NK-92 (cell line): ENCODE measurements around the gene ARMC6.
"Not testable (repeated sequence)": the region's sequence is repeated elsewhere in the genome, so short reads cannot be mapped to it uniquely, and the experiment has no call there.

Experiments used
- DNase-seq: peaks from one replicate; lab custom pipeline; 2025; ENCODE audit not compliant: unreplicated experiment; lab: John Stamatoyannopoulos, UW

Gene ARMC6

DNA sequence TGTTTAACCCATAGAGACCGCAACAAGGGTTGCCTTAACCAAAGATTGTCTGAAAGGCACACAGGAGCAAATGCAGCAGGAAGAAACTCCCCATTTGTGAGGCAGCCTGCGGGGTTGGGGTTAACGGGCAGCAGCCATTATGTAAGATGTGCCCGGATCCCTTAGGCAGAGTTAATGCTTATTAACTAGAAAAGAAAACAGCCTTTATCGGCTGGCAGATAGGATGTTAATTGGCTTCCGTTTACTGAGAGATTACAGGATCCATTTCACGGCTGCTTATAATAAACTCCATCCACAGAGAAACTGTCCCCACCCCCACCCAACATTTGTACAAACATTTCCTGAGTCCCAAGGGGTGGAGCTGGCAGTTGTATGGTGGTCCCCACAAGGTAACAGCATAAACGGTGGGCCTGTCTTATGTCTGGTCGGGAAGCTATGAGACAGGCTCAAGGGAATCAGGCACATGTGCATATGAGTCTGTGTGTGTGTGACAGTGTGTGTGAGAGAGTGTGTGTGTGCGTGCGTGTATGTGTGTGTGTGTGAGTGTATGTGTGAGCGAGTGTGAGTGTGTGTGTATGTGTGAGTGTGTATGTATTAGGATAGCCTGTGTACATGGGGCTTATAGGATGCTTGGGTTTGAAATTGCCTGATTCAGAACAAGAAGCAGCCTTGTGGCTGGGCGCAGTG is 40.9 kb downstream of the ARMC6 start:
- DNase-seq: no peak

DNA sequence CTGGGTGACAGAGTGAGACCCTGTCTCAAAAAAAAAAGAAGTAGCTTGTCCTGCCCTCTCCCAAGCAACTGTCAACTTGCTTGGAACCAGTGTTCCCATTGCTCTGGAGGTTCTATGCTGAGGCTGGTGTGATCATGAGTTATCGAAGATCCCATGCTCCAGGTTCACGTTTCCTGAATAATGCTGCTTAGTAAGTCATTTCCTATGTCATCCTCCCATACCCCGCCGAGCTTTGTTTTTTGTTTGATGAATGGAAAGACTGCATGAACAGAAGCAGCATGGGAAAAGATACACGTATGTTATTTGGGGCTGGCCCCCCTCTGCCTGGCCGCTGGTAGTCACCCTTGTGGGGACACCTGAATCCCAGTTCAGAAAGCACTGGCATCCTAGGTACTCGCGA is 41.7 kb downstream of the ARMC6 start:
- DNase-seq: no peak

DNA sequence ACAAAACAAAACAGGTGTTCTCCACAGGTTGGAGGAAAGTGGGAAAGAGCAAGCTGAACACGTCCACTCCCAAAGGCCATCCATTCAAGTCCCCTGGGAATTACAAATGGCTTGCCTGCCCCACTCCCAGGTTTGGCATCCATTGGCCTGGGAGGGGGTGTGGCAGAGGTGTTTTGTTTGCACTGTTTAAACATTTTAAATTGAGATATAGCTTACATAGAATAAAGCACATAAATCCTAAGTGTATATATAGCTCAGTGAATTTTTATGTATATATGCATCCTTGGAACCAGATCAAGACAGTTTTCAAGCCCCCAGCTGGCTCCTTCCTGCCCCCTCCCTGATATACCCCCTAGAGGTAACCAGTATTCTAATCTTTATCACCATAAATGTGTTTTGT is 43.1 kb downstream of the ARMC6 start:
- DNase-seq: no peak

DNA sequence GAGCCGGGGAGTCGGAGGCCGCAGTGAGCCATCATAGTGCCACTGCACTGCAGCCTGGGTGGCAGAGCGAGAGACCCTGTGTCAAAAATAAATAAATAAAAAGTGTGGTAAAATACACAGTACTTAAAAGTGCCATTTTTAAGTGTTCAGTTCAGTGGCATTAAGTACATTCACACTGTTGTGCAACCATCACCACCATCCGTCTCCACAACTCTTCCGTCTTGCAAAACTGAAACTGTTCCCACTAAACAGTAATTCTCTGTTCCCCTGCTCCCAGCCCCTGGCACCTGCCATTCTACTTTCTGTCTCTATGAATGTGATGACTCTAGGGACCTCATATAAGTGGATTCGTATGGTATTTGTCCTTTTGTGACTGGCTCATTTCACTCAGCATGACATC is 43.7 kb downstream of the ARMC6 start:
- DNase-seq: no peak

DNA sequence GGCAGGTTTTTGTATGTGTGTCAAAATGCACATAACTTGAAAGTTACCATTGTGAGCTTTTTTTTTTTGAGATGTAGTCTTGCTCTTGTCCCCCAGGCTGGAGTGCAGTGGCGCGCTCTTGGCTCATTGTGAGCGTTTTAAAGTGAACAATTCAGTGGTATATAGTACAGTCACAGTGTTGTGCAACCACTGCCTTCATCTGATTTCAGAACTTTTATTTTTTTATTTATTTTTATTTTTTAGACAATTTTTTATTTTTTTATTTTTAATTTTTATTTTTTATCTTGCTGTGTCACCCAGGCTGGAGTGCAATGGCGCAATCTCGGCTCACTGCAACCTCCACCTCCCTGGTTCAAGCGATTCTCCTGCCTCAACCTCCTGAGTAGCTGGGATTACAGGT is 45.4 kb downstream of the ARMC6 start:
- no peak for DNase-seq

GRCh38 chr19:19079571-19079970 is 46.2 kb downstream of the ARMC6 start:
- DNase-seq: no peak

GRCh38 chr19:19081642-19082151 is 48.3 kb downstream of the ARMC6 start:
- DNase-seq: no peak

- DNase-seq: no peak
Observed at GRCh38 chr19:19083413-19084178, 50.2 kb downstream of the ARMC6 start.

DNA sequence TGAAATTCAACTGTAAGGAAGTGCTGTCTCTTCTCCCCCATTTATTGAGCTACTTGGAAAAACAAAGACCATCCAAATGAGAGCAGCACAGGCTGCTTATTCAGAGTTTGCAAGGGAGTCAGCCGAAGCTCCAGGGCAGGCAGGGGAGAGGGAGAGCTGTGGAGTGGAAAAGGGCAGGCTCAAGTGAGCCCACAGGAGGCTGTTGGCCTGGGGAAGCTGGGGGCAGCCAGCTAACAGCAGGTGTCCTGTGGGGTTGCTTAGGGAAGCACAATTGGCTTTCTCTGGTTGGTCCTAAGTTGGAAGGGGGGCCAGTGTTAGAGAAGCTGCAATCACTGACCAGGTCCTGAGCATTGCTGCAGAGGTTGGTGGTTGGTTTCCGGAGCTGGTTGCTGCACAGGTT is 54.3 kb downstream of the ARMC6 start:
- DNase-seq: no peak

- no peak for DNase-seq
Observed at GRCh38 chr19:19094513-19094912, 61.1 kb downstream of the ARMC6 start.

- DNase-seq: no peak
Observed at GRCh38 chr19:19095691-19096090, 62.3 kb downstream of the ARMC6 start.

DNA sequence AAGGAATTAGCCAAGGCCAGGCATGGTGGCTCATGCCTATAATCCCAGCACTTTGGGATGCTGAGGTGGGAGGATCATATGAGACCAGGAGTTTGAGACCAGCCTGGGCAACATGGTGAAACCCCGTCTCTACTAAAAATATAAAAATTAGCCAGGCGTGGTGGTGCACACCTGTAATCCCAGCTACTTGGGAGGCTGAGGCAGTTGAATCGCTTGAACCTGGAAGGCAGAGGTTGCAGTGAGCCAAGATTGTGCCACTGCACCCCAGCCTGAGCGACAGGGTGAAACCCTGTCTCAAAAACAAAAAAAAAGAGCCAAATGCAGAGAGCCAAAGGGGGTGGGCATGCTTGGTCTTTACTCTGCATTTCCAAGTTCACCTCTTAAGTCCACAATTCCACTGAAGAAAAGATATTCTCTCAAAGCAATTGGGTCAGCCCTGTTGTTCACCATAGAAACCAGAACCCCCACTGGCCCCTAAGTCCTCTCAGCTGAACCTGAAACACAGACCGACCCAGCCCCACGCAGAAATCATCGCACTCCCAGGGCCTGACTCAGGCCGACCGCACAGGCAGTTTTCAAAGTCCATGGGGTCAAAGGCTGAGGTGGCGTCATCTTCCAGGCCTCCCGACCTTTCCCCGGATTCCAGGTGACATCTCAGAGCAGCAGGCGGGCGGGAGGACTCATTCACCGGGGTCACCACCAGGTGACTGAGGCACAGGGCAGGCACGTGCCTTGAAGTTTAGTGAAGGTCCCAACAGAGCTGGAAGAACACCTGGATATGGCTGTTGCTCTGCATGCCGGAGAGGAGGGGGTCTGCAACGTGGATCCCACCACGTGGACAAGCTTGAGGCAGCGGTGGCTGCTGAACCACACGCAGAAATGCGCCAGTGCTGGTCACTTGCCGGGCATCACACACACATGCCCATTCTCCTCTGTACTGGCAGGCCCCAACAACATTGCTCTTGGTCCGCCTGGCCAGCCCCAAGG is 63.5 kb downstream of the ARMC6 start:
- DNase-seq: no peak

GRCh38 chr19:19098084-19098702 is 64.8 kb downstream of the ARMC6 start:
- no peak for DNase-seq

- DNase-seq: no peak
Observed at GRCh38 chr19:19098703-19099632, 65.6 kb downstream of the ARMC6 start.

- no peak for DNase-seq
Observed at GRCh38 chr19:19101540-19101939, 68.1 kb downstream of the ARMC6 start.

- DNase-seq: not testable (repeated sequence)
Observed at GRCh38 chr19:19102566-19102965, 69.2 kb downstream of the ARMC6 start.

DNA sequence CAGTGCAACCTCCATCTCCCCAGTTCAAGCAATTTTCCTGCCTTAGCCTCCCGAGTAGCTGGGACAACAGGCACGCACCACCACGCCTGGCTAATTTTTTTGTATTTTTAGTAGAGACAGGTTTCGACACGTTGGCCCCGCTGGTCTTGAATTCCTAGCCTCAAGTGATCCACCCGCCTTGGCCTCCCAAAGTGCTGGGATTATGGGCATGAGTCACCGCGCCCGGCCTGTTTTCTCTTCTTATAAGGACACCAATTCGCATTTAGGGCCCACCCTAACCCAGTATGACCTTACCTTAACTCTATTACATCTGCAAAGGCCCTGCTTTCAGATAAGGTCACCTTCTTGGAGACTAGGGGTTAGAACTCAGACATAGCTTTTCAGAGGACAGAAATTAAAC is 69.8 kb downstream of the ARMC6 start:
- no peak for DNase-seq

DNA sequence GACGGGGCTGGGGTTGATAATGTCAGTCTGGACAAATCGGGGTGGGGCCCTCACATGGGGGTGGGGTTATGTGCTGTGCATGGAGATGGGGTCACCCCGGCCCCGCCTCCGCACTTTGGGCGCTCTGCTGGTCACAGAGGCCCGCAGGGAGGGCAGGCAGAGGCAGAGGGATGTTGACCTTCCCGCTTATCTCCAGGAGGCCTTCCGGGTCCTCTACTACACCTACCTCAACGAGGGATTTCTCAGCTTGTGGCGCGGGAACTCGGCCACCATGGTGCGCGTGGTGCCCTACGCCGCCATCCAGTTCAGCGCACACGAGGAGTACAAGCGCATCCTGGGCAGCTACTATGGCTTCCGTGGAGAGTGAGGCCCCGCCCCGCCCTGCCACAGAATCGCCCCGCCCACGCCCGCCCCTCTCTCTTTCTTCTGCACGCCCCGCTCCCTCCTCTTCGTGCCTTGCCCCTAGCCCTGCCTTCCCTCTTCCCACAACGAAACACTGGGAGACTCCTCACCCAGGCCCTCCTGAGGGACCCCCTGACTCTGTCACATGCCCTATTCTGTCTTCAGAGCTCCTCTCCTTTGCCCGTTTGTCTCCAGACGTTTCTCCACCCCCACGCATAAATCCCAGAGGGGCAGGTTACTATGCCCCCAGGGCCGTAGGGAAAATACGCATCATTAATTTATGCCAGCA is 72.1 kb downstream of the ARMC6 start:
- DNase-seq: no peak

DNA sequence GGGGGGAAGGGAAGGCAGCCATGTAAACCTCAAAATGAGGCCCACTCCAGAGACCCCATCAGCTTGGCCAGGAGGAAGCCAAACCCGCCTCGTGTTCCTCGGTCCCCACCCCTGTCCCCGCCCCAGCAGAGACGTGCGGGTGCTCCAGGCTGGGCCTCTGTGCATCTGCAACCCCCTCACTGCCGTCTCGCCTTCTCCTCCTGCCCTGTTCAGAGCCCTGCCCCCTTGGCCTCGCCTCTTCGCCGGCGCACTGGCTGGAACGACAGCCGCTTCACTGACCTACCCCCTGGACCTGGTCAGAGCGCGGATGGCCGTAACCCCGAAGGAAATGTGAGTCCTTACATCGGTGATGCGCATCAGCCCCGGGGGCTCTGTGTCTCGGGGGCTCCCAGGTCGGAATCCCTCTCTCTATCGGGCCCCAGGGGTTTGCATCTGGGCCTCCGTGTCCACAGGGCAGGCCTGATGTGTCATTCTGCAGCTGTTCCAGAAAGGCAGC is 72.7 kb downstream of the ARMC6 start:
- DNase-seq: no peak
